Activated CD8-positive, alpha-beta memory T cell treated with anti-CD3 and anti-CD28 coated beads, Interleukin-2, amount 10 ng/mL, durations not matched to agents 7 days and 5 days (primary cell): ENCODE measurements around the gene UQCRC2. TPM values are rescaled to one million over a fixed set of nuclear protein-coding genes. Genes with fewer than 3 reads are reported as not detected.
A peak's percentile ranks its signal among the peaks of the same experiment; 100 is the strongest.

Experiments
- ATAC-seq: fragments of 150-1000 bp; cut with Tn5 transposase; one replicate; pipeline ENCODE4 v1.10.0; 2021; ENCODE audit warnings: moderate library complexity
- CTCF ChIA-PET: fragments of 350-600 bp; sonication (Branson Sonifier 250); formaldehyde crosslinking; loops from one replicate; lab custom pipeline; 2021; ENCODE audit warnings: antibody characterized with exemption; lab: Charles Lee
- DNase-seq: peaks from one replicate; pipeline ENCODE4 v3.0.0-alpha.2; 2020
- H3K27ac Mint-ChIP-seq: one replicate; pipeline ENCODE4 v1.8.0; 2021; ENCODE audit warnings: mild to moderate bottlenecking, mixed read lengths
- H3K27me3 Mint-ChIP-seq: one replicate; pipeline ENCODE4 v1.8.0; 2021; ENCODE audit warnings: mixed read lengths
- H3K36me3 Mint-ChIP-seq: one replicate; pipeline ENCODE4 v1.8.0; 2021; ENCODE audit warnings: mild to moderate bottlenecking, mixed read lengths
- H3K4me1 Mint-ChIP-seq: one replicate; pipeline ENCODE4 v1.8.0; 2021; ENCODE audit warnings: mixed read lengths
- H3K4me3 Mint-ChIP-seq: one replicate; pipeline ENCODE4 v1.8.0; 2021; ENCODE audit warnings: mild to moderate bottlenecking, moderate library complexity, mixed read lengths
- H3K9me3 Mint-ChIP-seq: one replicate; pipeline ENCODE4 v1.8.0; 2022; ENCODE audit warnings: low read depth, mixed read lengths
- total RNA-seq, 2 experiments: library from RNA; stranded (reverse); gene quantifications; one replicate each; pipeline ENCODE4 v1.2.3, GENCODE V29; 2021

The UQCRC2 gene
- total RNA-seq, 2 experiments from 2014 or later, result 217 to 279 TPM

DNA sequence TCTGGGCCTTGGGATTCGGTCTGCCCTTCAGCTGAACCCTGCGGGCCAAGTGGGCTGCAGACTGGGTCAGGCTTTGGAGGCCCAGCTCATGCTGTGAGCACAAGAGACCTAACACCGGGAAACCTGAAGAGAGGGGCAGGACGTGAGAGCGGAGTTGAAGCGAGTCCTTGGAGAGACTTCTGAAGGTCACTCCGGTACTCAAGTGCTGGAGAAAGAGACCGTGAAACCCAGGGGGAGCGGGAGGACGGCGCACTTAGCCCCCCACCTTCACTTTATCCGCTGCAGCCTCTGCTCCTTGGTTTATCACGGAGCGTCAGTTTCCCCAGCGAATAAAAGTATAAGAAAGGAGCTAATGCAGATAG, 361 bp downstream of the UQCRC2 start:
- Mint-ChIP-seq H3K4me1 (peaks cover 65% of the 10 kb centered on the region), H3K36me3 (peaks cover 25% of the 10 kb centered on the region), H3K27me3 (no peaks in the 10 kb centered on the region), H3K4me3 (peak overlapping the region; percentile 98), H3K27ac (peak overlapping the region; percentile 92), H3K9me3 (no peaks in the 10 kb centered on the region)
- no peak for DNase-seq
- ATAC-seq, result peak; percentile 24
- CTCF ChIA-PET, result interaction anchor here (1.4 to 3.0 kb wide), 4 partner anchors 15 to 297 kb away, joined by 4 to 14 read pairs (median 8); no protein-coding TSS in a partner anchor

DNA sequence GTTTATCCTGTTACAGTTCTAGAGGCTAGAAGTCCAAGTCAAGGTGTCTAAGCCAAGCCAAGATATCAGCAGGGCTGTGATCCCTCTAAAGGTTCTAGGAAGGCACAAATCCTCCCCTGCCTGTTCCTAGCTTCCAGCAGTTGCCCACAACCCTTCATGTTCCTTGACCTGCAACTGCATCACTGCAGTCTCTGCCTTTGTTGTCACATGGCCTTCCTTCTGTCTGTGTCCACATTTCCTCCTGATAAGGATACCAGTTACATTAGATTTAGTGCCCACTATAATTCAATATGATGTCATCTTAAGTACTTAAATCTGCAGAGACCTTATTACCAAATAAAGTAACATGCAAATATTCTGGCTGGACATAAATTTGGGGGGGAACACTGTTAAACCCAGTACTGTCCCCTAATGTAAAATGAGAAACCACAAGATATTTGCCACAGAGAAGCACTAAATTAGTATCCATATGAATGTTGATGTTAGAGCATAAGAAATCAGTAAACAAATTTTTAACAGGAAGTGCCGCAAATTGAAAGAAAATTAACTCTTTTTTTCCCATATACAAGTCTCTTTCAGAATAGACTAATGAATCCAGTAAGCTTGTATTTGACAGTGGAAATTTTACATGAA, 4.7 kb downstream of the UQCRC2 start:
- Mint-ChIP-seq H3K27me3 (no peaks in the 10 kb centered on the region), H3K36me3 (peaks cover 52% of the 10 kb centered on the region), H3K9me3 (no peaks in the 10 kb centered on the region), H3K4me1 (peaks cover 53% of the 10 kb centered on the region), H3K27ac (peak overlapping the region; percentile 72), H3K4me3 (no peak overlapping the region)
- ATAC-seq (no peak), DNase-seq (no peak)
- CTCF ChIA-PET, result interaction anchor here (0.7 kb wide), 2 partner anchors 16 to 120 kb away, joined by 3 to 4 read pairs; no protein-coding TSS in a partner anchor

DNA sequence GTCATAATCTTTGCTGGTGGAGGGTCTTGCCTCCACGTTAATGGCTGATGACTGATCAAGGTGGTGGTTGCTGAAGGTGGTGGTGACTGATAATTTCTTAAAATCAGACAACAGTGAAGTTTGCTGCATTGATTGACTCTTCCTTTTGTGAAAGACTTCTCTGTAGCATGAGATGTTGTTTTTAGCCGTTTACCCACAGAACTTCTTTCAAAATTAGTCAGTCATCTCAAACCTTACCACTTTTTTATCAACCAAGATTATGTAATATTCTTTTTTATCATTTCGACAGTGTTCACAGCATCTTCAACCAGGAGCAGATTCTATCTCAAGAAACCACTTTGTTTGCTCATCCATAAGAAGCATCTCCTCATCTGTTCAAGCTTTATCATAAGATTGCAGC, 5.9 kb downstream of the UQCRC2 start:
- peak overlapping the region; percentile 63 for H3K27ac Mint-ChIP-seq
- ATAC-seq, result peak; percentile 75
- CTCF ChIA-PET, result interaction anchor here (0.7 to 1.5 kb wide), 2 partner anchors 118 to 140 kb away, joined by 3 read pairs; no protein-coding TSS in a partner anchor

DNA sequence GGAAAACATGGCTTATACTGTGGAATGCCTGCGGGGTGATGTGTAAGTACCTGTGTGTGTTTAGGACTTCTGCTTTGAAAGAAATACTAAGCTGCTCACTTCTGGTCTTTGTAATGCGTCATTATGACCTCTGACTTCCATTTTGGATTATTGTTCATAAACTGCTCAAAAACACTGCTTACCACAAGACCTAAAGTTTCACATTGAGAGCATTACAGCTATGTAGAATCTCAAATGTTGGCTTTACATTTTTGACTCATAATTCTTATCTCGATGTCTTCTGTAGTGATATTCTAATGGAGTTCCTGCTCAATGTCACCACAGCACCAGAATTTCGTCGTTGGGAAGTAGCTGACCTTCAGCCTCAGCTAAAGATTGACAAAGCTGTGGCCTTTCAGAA, 9.3 kb downstream of the UQCRC2 start:
- H3K27ac Mint-ChIP-seq, result peak overlapping the region; percentile 1
- no peak overlapping the region for H3K4me3 Mint-ChIP-seq
- H3K9me3 Mint-ChIP-seq, result no peaks in the 10 kb centered on the region
- DNase-seq (no peak), ATAC-seq (no peak)
- peaks cover 67% of the 10 kb centered on the region for H3K36me3 Mint-ChIP-seq
- H3K27me3 Mint-ChIP-seq, result no peaks in the 10 kb centered on the region
- CTCF ChIA-PET, result interaction anchor here (1.1 kb wide), 1 partner anchor 12 kb away, joined by 4 read pairs; no protein-coding TSS in a partner anchor
- H3K4me1 Mint-ChIP-seq, result peaks cover 26% of the 10 kb centered on the region

More for the DNA sequence above, 5.9 kb downstream of the UQCRC2 start:
- no peaks in the 10 kb centered on the region for H3K9me3 Mint-ChIP-seq
- peaks cover 57% of the 10 kb centered on the region for H3K36me3 Mint-ChIP-seq
- H3K27me3 Mint-ChIP-seq, result no peaks in the 10 kb centered on the region
- peaks cover 50% of the 10 kb centered on the region for H3K4me1 Mint-ChIP-seq
- H3K4me3 Mint-ChIP-seq, result no peak overlapping the region
- peak; percentile 54 for DNase-seq

DNA sequence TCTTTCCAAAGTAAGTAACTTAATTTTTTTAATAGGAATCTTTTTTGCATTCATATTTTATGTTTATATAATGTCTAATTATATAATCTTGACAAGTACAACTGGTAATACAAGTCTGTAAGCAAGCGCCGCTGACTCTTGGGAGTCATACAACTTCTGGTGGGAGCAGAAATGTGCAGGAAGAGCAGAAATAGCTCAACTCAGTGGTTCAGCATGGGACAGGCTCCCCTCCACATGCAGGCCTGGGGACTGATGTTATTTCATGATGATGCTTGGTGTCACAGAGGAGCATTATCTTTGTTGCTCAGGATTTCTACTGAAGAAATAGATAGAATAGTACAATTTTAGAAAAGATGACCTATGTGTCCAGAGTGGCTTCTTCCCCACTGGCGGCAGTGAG, 10.7 kb downstream of the UQCRC2 start:
- no peak overlapping the region for H3K27ac Mint-ChIP-seq
- H3K4me1 Mint-ChIP-seq, result peaks cover 13% of the 10 kb centered on the region
- ATAC-seq (no peak), DNase-seq (no peak)
- H3K4me3 Mint-ChIP-seq, result no peak overlapping the region
- H3K27me3 Mint-ChIP-seq, result no peaks in the 10 kb centered on the region
- no peaks in the 10 kb centered on the region for H3K9me3 Mint-ChIP-seq
- H3K36me3 Mint-ChIP-seq, result peaks cover 61% of the 10 kb centered on the region
- CTCF ChIA-PET, result interaction anchor here (1.3 to 1.9 kb wide), 2 partner anchors 13 to 114 kb away, joined by 3 to 4 read pairs; no protein-coding TSS in a partner anchor

DNA sequence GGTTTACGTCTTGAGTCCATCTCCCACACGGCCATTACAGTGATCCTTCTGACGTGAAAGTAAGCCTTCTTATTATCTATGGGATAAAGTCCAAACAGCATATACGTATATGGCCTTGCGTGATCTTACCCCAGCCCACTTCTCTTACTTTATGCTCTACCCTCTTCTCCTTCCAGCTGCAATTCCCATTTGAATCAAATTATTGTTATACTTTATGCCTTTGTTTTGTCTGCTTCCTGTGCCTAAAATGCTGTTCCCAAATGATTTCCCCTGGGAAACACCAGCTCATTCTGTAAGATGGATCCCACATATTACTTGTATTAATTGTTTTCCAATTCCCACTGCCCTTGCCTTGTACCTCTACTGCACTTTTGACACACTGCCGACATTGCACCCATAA, 11.2 kb downstream of the UQCRC2 start:
- Mint-ChIP-seq H3K9me3 (no peaks in the 10 kb centered on the region), H3K27me3 (no peaks in the 10 kb centered on the region), H3K4me3 (no peak overlapping the region), H3K4me1 (peaks cover 8% of the 10 kb centered on the region), H3K36me3 (peaks cover 57% of the 10 kb centered on the region), H3K27ac (no peak overlapping the region)
- ATAC-seq, result no peak
- DNase-seq, result no peak
- CTCF ChIA-PET, result interaction anchor here (1.2 to 1.9 kb wide), 3 partner anchors 14 to 114 kb away, joined by 3 to 4 read pairs (median 3); no protein-coding TSS in a partner anchor

DNA sequence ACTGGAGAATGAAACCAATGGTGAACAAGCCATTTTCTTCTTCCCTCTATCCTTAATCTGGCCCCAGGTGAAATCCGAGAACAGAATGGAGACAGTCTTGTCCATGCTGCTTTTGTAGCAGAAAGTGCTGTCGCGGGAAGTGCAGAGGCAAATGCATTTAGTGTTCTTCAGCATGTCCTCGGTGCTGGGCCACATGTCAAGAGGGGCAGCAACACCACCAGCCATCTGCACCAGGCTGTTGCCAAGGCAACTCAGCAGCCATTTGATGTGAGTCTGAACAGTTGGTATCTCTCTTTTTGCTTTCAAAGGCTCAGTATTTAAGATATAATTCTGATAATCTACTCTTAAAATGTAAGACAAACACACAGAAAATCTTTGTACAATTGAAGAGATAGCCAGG, 18.7 kb downstream of the UQCRC2 start:
- H3K27me3 Mint-ChIP-seq, result no peaks in the 10 kb centered on the region
- no peak overlapping the region for H3K4me3 Mint-ChIP-seq
- CTCF ChIA-PET, result no interaction called here
- DNase-seq (no peak), ATAC-seq (no peak)
- no peak overlapping the region for H3K27ac Mint-ChIP-seq
- H3K4me1 Mint-ChIP-seq, result peaks cover 3% of the 10 kb centered on the region
- peaks cover 42% of the 10 kb centered on the region for H3K36me3 Mint-ChIP-seq
- no peaks in the 10 kb centered on the region for H3K9me3 Mint-ChIP-seq

DNA sequence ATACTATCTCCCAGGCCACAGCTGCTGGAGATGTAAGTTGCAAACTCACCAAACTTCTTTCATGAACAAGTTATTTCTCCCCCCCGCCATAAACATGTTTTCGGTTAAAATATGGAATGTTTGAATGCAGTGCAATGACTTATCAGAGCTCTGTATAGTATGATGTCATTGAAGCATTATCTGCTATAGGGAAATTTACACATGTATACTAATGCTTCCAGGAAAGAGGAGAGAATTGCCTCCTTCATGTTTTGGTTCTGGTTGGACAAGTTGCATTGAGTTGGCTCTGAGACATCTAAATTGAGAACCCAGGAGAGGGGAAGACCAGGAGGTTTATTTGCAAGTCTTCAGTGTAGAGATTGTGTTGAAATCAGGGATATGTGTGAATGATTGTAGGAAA, 20.8 kb downstream of the UQCRC2 start:
- Mint-ChIP-seq H3K36me3 (peaks cover 47% of the 10 kb centered on the region), H3K4me3 (no peak overlapping the region)

DNA sequence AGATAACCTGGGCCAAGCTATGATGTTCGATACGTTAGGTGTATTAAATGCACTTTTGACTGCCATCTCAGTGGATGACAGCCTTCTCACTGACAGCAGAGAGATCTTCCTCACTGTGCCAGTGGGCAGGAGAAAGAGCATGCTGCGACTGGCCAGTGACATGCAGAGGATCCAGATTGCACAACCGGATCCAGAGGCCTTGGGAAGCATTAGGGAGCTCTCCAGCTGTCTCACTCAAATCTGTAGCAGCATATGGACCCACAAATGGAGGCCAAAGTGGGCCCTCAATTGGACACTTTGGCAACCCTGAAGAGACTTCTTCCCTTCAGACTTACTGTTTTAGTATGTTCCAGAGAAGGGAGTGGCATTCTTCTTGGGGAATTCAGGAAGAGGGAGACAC, 26.9 kb downstream of the UQCRC2 start:
- CTCF ChIA-PET, result interaction anchor here (1.6 kb wide), 2 partner anchors 10 to 98 kb away, joined by 4 to 5 read pairs; no protein-coding TSS in a partner anchor
- Mint-ChIP-seq H3K27me3 (no peaks in the 10 kb centered on the region), H3K4me3 (no peak overlapping the region), H3K4me1 (no peaks in the 10 kb centered on the region), H3K27ac (no peak overlapping the region), H3K9me3 (no peaks in the 10 kb centered on the region), H3K36me3 (peaks cover 54% of the 10 kb centered on the region)
- ATAC-seq (no peak), DNase-seq (no peak)

More for the DNA sequence above, 20.8 kb downstream of the UQCRC2 start:
- peaks cover 3% of the 10 kb centered on the region for H3K4me1 Mint-ChIP-seq
- H3K27me3 Mint-ChIP-seq, result no peaks in the 10 kb centered on the region
- H3K9me3 Mint-ChIP-seq, result no peaks in the 10 kb centered on the region
- H3K27ac Mint-ChIP-seq, result no peak overlapping the region
- no peak for ATAC-seq
- DNase-seq, result no peak
- CTCF ChIA-PET, result interaction anchor here (1.2 kb wide), 1 partner anchor 17 kb away, joined by 3 read pairs; no protein-coding TSS in a partner anchor

DNA sequence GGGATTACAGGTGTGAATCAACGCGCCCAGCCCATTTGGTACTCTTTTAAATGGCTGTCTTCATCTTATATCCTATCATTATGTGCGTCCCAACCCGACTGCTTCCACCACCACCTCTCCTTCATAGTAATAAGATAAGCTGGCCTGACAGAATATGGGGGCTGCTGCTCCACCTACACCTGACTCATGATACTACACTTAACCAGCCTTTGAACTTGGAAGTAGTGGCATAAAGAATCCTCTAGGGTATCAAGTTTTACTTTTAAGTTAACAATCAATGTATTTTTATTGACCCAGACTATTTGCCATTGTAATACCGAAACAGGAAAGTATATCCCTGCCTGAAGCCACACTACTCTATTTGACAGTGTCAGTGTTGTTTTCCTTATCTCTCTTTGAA, 28.9 kb downstream of the UQCRC2 start:
- Mint-ChIP-seq H3K4me3 (no peak overlapping the region), H3K27me3 (no peaks in the 10 kb centered on the region), H3K9me3 (no peaks in the 10 kb centered on the region), H3K36me3 (peaks cover 52% of the 10 kb centered on the region), H3K4me1 (no peaks in the 10 kb centered on the region), H3K27ac (no peak overlapping the region)
- ATAC-seq (no peak), DNase-seq (no peak)
- CTCF ChIA-PET, result interaction anchor here (1.2 kb wide), 1 partner anchor 96 kb away, joined by 6 read pairs; no protein-coding TSS in a partner anchor

DNA sequence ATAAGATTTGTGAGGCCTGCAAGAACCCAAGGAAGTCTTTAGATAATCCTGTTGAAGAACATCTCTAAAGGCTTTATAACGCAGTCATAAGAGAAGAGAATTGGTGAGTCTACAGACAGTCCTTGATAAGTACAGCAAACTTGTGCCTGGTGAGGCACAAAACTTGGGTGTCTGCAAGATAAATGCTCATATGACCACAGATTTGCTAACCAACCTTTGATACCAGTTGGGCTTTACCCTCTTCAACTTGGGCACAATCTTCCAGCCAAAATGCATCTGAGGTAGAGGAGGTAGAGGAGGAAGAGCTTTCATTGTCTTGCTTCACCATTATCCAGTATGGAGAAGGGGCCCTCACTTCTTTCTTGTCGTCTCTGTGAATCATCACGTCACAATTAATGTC, 30.9 kb downstream of the UQCRC2 start:
- CTCF ChIA-PET, result interaction anchor here (1.2 kb wide), 1 partner anchor 94 kb away, joined by 3 read pairs; no protein-coding TSS in a partner anchor
- Mint-ChIP-seq H3K27ac (no peak overlapping the region), H3K36me3 (peaks cover 39% of the 10 kb centered on the region), H3K27me3 (no peaks in the 10 kb centered on the region), H3K4me1 (no peaks in the 10 kb centered on the region), H3K9me3 (no peaks in the 10 kb centered on the region), H3K4me3 (no peak overlapping the region)
- ATAC-seq (no peak), DNase-seq (no peak)

DNA sequence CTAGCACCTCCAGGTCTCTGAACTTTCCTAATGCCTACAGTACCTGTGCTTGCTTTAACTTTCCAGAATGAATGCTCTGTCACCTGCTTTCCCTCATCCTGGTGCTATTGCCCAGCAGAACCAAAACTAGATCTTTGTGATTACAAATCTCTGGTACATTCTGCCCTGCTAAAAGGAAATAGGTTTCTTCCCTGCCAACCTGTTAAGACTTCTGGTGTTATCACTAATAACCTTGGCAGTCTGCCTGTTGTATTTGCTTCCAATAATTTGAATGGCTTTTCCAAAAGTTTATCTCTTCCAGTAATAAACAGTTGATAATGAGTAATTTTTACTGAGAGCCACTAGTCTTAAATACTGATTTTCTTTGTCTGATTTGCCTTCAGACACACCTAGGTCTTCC, 32.4 kb downstream of the UQCRC2 start:
- ATAC-seq, result no peak
- H3K4me3 Mint-ChIP-seq, result no peak overlapping the region
- no peak for DNase-seq
- no peaks in the 10 kb centered on the region for H3K27me3 Mint-ChIP-seq
- H3K4me1 Mint-ChIP-seq, result peaks cover 7% of the 10 kb centered on the region
- H3K27ac Mint-ChIP-seq, result no peak overlapping the region
- CTCF ChIA-PET, result no interaction called here
- peaks cover 26% of the 10 kb centered on the region for H3K36me3 Mint-ChIP-seq
- H3K9me3 Mint-ChIP-seq, result no peaks in the 10 kb centered on the region

DNA sequence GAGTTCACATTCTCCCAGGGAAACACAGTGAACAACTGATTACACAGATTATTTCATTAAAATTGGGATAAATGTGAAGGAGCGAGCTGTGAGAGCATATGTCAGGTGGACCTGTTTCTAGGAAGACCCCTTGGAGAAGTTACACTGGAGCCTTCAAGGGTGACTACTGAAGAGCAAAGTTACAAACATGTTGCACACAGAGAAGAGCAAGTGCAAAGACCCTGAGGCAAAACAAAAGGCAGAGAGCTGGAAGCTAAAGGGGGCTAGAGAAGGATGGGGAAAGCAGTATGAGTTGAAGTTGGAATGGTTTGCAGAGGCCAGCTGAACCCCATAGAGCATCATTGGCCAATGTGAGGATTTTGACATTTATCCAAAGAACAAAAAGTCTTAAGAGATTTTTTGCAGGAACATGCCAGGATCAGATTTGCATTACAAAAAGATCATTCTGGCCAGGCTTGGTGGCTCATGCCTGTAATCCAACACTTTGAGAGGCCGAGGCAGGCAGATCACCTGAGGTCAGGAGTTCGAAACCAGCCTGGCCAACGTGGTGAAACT, 33.6 kb downstream of the UQCRC2 start:
- Mint-ChIP-seq H3K9me3 (no peaks in the 10 kb centered on the region), H3K27ac (no peak overlapping the region), H3K4me3 (no peak overlapping the region), H3K27me3 (no peaks in the 10 kb centered on the region), H3K36me3 (peaks cover 18% of the 10 kb centered on the region), H3K4me1 (peaks cover 16% of the 10 kb centered on the region)
- CTCF ChIA-PET, result no interaction called here
- ATAC-seq (no peak), DNase-seq (no peak)
